Psoas muscle (tissue), 8 donors: Measurements from ENCODE around the gene COL16A1. TPM values are rescaled to one million over a fixed set of nuclear protein-coding genes. Genes with fewer than 3 reads are reported as not detected.

Source experiments
- ATAC-seq, 4 donors: fragments of 200-7000 bp; cut with Tn5 transposase; one replicate each; pipeline ENCODE4 v1.9.1; 2020; ENCODE audit warnings: moderate library complexity in 3 of 4, mild to moderate bottlenecking in 2 of 4
- DNase-seq, 2 donors: peaks; one replicate each; pipeline ENCODE4 v3.0.0-alpha.2; 2020
- H3K27ac ChIP-seq: fragments of 200-600 bp; one replicate; pipeline ENCODE4 v1.8.0; 2022
- H3K27me3 ChIP-seq, 3 donors: fragments of 200-600 bp in 1 of 3; one replicate each; pipeline versions ENCODE4 v1.6.1 to v1.8.0; 2013 to 2022; ENCODE audit warnings: low read length in 2 of 3, mild to moderate bottlenecking in 2 of 3, moderate library complexity in 1 of 3; ENCODE audit not compliant: insufficient read depth in 3 of 3
- H3K36me3 ChIP-seq, 2 donors: fragments of 200-600 bp in 1 of 2; one replicate each; pipeline versions ENCODE4 v1.6.1 to v1.8.0; 2013 to 2022; ENCODE audit warnings: low read depth in 1 of 2, mild to moderate bottlenecking in 1 of 2, moderate library complexity in 1 of 2; ENCODE audit not compliant: insufficient read depth in 1 of 2
- H3K4me1 ChIP-seq: fragments of 200-600 bp; one replicate; pipeline ENCODE4 v1.8.0; 2022
- H3K4me3 ChIP-seq: fragments of 200-600 bp; one replicate; pipeline ENCODE4 v1.8.0; 2022; ENCODE audit warnings: mild to moderate bottlenecking
- H3K9me3 ChIP-seq: fragments of 200-600 bp; one replicate; pipeline ENCODE4 v1.8.0; 2022
- WGBS, 3 donors: extraction: QIAGEN DNeasy Blood & Tissue Kit; methylation state at CpG; one replicate each; pipeline versions ENCODE4 v1.1.6 to v1.1.7; 2013; 5-methylcytosine and 5-hydroxymethylcytosine counted together
- intact Hi-C, 2 donors: fragments of 100-400 bp; cut with DNase I; formaldehyde crosslinking; loops; one replicate each; pipeline versions ENCODE4 v1.11.0 to v1.14.2; 2022
- polyA plus RNA-seq, 3 donors: library from polyadenylated mRNA; stranded (reverse); fragments of 200-250 nt; gene quantifications; one replicate each; pipeline ENCODE4 v1.2.3, GENCODE V29; 2013
- total RNA-seq, 4 donors: library from RNA; stranded (reverse); fragmentation: NEBNext Ultra II Directional in 2 of 4; extraction: Animal tissue kit (Norgen Biotek cat#: 25700) in 2 of 4; gene quantifications; one replicate each; pipeline versions ENCODE4 v1.2.1 to v1.2.4, GENCODE V29; 2021 to 2023
- TF ChIP-seq, protein P1 (sequence below): fragments of 200-600 bp; IDR thresholded peaks from one replicate; pipeline ENCODE4 v1.8.0; 2022; ENCODE audit warnings: antibody characterized with exemption
- donor health status: healthy with polysubstance abuse.
- donor health status: DM: no; HTN: no; CAD: no; lungs with moderate emphysema.
- donor health status: Bipolar disorder and iron deficiency.
- donor health status: healthy.
- donor health status: DM: yes; HTN: yes; CAD: no.
- donor health status: DM: no; HTN: no; CAD: no.
- donor health status: DM: no; HTN: no; CAD: no.
- donor health status: DM: yes; HTN: yes; CAD: no.

The COL16A1 gene
- total and polyA plus RNA-seq, 7 donors = 2.9 to 14.2 (median 6.1) TPM

DNA sequence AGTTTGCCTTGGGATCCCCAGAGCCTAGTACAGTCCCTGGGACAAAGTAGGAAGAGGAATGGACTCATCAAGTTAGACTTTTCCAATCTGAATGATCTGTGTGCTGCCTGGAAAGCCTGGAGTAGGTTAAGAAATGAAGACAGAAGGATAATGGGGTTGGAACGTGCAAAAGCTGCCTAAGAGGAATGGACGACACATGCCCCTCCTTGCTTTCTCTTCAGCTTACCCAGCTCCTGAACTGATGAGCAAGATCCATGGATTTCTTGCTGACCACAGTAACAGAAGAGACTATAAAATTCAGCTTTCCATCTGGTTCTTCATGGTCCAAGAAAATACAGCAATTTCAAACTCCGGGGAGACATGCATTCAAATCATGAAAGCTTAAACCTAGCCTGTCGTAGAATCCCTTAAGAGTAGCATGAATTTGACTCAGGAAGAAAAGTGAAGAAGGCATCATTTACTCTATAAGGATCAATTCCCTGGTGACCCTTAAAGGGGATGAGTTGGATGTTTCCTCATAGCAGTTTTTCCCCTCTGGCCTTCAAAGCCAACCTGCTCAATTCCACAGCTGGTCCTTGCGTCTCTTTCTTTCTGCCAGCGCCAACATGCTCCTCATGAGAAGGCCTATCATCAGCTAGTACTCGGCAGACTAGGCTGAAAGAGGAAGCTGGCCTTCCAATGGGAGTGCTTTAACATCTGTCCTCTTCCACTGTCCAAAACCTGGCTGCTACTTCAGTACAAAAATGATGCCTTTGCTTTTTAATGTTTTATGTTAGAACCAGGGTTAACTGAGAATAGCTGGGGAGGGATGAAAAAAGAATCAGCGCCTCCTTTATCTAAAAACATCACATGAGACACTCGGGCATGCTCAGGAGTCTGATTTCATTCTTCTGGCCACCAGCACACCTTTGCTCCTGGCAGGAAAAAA lies 53.4 kb downstream of the COL16A1 start:
- Histone ChIP-seq H3K9me3 (no peaks in the 10 kb centered on the region), H3K27me3 (no peaks in the 10 kb centered on the region), H3K36me3 (peaks cover 0 to 3% of the 10 kb centered on the region in 2 donors), H3K4me3 (no peak overlapping the region), H3K27ac (no peak overlapping the region), H3K4me1 (peaks cover 5% of the 10 kb centered on the region)
- WGBS, 3 donors = 57 to 60% (median 58%) methylated on average over 9 of the region's 9 CpGs
- DNase-seq = no peak
- intact Hi-C loops = no loop called here
- ATAC-seq = no peak
- TF ChIP-seq, protein P1, sequence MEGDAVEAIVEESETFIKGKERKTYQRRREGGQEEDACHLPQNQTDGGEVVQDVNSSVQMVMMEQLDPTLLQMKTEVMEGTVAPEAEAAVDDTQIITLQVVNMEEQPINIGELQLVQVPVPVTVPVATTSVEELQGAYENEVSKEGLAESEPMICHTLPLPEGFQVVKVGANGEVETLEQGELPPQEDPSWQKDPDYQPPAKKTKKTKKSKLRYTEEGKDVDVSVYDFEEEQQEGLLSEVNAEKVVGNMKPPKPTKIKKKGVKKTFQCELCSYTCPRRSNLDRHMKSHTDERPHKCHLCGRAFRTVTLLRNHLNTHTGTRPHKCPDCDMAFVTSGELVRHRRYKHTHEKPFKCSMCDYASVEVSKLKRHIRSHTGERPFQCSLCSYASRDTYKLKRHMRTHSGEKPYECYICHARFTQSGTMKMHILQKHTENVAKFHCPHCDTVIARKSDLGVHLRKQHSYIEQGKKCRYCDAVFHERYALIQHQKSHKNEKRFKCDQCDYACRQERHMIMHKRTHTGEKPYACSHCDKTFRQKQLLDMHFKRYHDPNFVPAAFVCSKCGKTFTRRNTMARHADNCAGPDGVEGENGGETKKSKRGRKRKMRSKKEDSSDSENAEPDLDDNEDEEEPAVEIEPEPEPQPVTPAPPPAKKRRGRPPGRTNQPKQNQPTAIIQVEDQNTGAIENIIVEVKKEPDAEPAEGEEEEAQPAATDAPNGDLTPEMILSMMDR = no peak

DNA sequence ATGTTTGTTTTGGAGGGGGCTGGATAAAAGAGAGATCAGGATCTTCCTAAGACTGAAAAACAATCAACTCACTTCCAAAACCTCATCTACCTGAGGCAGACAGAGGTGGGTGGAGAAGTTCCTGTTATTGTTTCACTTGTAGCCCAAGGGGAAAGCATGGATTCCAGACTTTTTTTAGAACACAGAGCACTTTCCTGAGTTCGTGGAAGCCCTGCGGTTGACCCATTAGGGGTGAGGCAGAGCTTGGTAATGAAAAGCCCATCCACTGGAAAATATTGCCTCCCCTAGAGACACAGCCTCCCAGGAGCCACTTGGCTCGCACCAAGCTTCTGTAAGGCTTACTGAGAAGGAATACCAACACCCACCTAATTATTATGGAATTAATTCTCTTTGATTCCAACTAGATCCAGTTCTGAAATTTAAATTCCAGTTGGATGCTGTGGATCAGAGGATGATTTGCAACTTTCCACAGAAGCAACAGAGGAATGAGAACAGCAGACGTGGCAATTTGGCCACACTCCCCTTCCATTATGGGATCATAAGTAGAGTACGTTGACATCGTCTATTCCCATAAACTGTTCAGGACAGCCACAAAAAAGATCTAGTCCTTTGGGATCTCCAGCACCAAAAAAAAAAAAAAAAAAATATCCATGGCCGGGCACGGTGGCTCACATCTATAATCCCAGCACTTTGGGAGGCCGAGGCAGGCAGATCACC lies 55.0 kb downstream of the COL16A1 start:
- WGBS, 3 donors = 49 to 62% (median 59%) methylated on average over 7 to 9 of the region's 9 CpGs
- ATAC-seq = no peak
- H3K27me3 ChIP-seq = no peaks in the 10 kb centered on the region
- TF ChIP-seq, protein P1 = no peak
- H3K36me3 ChIP-seq = peaks cover 0 to 3% of the 10 kb centered on the region in 2 donors
- peaks cover 10% of the 10 kb centered on the region for H3K4me1 ChIP-seq
- no peaks in the 10 kb centered on the region for H3K9me3 ChIP-seq
- H3K27ac ChIP-seq = no peak overlapping the region
- intact Hi-C loops = no loop called here
- DNase-seq = no peak
- H3K4me3 ChIP-seq = no peak overlapping the region

DNA sequence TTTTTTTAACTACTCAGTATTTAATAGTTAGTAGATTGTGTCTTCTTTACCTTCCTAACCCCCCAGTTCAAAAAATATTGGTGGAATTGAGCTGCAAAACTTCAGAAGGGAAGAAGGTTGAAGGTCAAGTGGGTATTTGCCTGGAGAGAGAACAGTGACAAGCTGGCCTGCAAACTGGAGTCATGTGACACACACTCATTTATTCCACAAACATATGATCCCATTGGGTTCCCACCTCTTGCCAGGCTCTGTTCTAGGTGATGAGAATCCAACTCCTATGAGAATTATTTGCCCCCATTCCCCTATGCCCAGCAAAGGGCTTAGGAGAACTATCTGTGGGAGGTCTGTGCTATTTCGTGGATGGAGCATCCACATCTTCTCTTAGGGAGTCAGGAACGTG lies 55.6 kb downstream of the COL16A1 start:
- TF ChIP-seq, protein P1 = no peak
- WGBS, 3 donors = 58 to 77% (median 66%) methylated on average over 2 of the region's 2 CpGs
- Histone ChIP-seq H3K27me3 (no peaks in the 10 kb centered on the region), H3K4me3 (no peak overlapping the region), H3K27ac (no peak overlapping the region), H3K36me3 (peaks cover 0 to 3% of the 10 kb centered on the region in 2 donors), H3K4me1 (peaks cover 16% of the 10 kb centered on the region), H3K9me3 (no peaks in the 10 kb centered on the region)
- ATAC-seq = no peak
- intact Hi-C loops = no loop called here
- DNase-seq = no peak

DNA sequence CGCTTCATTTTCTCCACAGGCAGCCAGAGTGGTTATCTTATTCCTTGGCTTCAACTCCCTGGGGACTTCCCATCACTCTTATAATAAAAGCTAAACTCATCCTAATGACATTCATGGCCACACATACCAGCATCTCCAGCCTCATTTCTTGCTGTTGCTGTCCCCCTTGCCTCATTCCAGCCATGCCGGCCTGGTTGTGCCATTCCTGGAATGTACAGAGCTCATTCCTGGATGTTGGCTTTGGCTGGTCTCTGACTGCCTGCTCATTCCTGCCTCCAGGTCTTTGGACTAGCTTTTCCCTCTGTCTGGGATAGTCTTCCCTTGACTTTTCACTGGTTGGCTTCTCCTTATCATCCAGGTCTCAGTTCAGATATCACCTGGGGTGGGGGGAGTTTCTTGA lies 56.7 kb downstream of the COL16A1 start:
- DNase-seq (no peak), ATAC-seq (no peak)
- intact Hi-C loops = no loop called here
- Histone ChIP-seq H3K4me1 (peaks cover 27% of the 10 kb centered on the region), H3K36me3 (no peaks in the 10 kb centered on the region), H3K4me3 (no peak overlapping the region), H3K27me3 (no peaks in the 10 kb centered on the region), H3K9me3 (no peaks in the 10 kb centered on the region), H3K27ac (no peak overlapping the region)
- WGBS, 3 donors = 65 to 79% (median 75%) methylated on average over 2 of the region's 2 CpGs
- TF ChIP-seq, protein P1 = no peak
